NCI-H1092 treated with DMSO at 0.1 percent for 48 hours (cell line): ENCODE measurements around the gene CXCL13.
A peak's percentile ranks its signal among the peaks of the same experiment; 100 is the strongest.
"Not testable (repeated sequence)": the region's sequence is repeated elsewhere in the genome, so short reads cannot be mapped to it uniquely, and the experiment has no call there.

ENCODE experiments used
- DNase-seq: peaks from one replicate; lab custom pipeline; 2025; lab: John Stamatoyannopoulos, UW

The CXCL13 gene

DNA sequence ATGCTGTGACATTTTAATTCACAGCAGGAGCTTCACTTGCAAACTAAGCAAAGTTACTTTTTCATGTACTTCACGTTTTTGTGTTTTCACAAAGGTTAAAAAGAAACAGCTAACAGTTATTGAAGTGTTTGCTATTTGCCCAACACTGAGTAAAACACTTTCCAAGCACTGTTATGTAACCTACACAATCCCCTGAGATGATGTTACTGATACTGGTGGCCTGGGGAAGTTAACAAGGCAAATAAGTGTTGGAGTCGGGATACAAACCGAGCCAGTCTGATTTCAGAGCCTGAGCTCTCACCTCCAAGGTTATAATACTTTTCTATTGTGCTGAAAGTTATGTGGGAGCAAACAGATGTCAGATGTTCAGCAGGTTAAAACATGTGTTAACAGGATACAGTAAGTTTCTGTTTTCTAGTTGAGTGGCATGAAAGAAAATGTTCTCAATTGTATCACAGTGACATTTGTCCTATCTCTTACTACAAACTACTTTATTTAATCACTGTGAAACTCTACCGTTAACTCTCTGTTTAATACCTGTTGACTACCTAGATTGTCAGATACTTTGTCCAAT, 3.9 kb upstream of the CXCL13 start:
- DNase-seq: no peak

GRCh38 chr4:77613267-77613666, 7.6 kb downstream of the CXCL13 start:
- DNase-seq: no peak

GRCh38 chr4:77615153-77615552, 9.5 kb downstream of the CXCL13 start:
- DNase-seq: no peak

DNA sequence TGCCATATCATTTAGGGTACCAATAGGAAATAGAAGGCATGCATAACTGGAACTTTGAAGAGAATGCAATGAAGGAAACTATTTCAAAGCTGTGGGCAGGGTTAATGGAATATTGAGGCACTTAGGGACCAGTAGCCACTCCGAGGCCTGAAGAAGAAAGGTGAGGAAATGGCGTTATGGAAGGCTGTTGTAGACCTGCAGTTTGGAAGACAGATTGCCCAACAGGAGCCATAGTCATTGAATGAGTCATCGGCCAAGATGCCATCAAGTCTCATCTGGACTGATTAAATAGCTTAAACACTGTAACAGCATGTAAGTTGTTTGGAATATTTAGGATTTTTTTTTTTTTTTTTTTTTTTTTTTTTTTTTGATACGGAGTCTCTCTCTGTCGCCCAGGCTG, 11.6 kb downstream of the CXCL13 start:
- no peak for DNase-seq

- DNase-seq: peak; percentile 77
These were observed 13.0 kb downstream of the CXCL13 start for GRCh38 chr4:77618383-77619241.

- no peak for DNase-seq
These were observed 13.8 kb downstream of the CXCL13 start for GRCh38 chr4:77619408-77619807.

- DNase-seq: no peak
These were observed 15.6 kb downstream of the CXCL13 start for GRCh38 chr4:77621254-77621653.

- DNase-seq: no peak
These were observed 17.5 kb downstream of the CXCL13 start for GRCh38 chr4:77623091-77623490.

- no peak for DNase-seq
These were observed 18.6 kb downstream of the CXCL13 start for GRCh38 chr4:77624213-77624612.

- no peak for DNase-seq
These were observed 19.9 kb downstream of the CXCL13 start for GRCh38 chr4:77625485-77625884.

DNA sequence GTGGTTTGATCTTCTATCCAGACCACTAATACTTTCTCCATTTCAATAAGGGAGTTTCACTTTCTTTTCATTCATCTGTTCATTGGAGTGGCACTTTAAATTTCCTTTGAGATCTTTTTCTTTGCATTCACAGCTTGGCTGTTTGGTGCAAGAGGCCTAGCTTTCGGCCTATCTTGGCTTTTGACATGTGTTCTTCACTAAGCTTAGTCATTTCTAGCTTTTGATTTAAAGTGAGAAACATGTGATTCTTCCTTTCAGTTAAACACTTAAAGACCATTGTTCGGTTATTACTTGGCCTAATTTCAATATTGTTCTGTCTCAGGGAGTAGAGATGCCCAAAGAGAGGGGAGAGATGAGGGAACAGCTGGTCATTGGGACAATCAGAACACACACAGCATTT, 24.3 kb downstream of the CXCL13 start:
- no peak for DNase-seq

GRCh38 chr4:77631276-77631675, 25.7 kb downstream of the CXCL13 start:
- no peak for DNase-seq

GRCh38 chr4:77634132-77634785, 28.6 kb downstream of the CXCL13 start:
- DNase-seq: no peak

DNA sequence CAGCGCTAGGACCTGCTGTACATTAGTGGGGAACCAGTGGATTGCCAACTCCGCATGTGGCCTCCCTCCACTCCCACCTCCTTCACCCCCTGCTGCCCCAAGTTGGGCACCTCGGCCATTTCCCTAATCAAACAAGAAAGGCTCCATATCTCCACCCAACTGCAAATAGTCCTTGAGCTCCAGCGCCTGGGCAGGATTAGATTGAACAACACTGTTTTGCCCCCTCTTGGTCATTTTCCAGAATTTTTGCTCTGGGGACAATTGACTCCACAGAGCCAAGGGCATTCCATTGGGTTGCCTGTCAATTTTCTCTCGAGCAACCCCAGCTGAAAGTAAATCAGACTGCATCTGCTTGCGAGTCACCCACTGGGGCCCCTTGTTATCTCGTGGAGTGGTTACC, 29.6 kb downstream of the CXCL13 start:
- no peak for DNase-seq

DNA sequence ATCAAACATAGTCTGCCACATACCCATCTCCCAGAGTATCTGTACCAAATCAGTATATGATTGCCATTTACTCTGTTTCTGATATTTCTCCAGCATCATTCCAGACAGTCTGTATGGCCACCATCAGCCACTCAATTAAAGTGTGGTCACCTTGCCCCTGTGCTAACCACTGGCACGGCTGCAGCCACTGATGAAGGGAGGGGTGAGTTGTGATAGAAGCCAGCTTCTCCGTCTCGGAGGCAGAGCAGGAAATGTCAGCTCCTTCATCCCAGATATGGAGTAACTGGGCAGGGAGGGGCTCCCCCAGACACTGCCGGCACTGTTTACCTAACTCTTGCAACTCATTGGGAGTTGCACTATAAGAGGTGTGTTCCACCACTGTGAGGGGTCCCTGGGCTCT, 30.3 kb downstream of the CXCL13 start:
- no peak for DNase-seq

DNA sequence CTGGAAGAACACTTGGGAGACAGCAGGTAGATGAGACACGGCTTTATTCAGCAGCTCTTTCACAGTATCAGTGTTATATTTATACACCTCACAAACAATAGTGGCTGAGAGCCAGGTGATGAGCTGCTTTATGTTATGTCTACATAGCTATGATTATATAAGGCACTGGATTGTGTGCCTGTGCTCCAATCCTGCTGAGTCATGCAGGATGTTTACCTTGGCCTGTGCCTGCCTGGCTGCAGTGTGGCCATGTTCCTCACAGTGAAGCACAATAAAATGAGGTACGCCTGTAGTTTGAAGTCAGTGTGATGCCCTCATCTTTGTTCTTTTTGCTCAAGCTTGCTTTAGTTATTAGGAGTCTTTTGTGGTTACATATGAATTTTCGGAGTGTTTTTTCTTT, 31.3 kb downstream of the CXCL13 start:
- DNase-seq: no peak

DNA sequence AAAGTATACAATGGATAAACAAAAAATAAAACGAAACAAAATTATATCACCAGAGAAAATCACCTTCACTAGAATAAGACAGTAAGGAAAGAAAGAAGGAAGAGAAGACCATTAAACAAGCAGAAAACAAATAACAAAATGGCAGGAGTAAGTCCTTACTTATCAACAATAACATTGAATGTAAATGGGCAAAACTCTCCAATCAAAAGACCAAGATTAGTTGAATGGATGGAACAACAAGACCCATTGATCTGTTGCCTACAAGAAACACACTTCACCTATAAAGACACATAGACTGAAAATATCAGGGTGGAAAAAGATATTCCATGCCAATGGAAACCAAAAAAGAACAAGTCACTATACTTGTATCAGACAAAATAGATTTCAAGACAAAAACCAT, 38.4 kb downstream of the CXCL13 start:
- not testable (repeated sequence) for DNase-seq

- no peak for DNase-seq
These were observed 45.2 kb downstream of the CXCL13 start for GRCh38 chr4:77650787-77651186.

- DNase-seq: no peak
These were observed 46.2 kb downstream of the CXCL13 start for GRCh38 chr4:77651820-77652219.

- DNase-seq: no peak
These were observed 46.7 kb downstream of the CXCL13 start for GRCh38 chr4:77652237-77652897.

DNA sequence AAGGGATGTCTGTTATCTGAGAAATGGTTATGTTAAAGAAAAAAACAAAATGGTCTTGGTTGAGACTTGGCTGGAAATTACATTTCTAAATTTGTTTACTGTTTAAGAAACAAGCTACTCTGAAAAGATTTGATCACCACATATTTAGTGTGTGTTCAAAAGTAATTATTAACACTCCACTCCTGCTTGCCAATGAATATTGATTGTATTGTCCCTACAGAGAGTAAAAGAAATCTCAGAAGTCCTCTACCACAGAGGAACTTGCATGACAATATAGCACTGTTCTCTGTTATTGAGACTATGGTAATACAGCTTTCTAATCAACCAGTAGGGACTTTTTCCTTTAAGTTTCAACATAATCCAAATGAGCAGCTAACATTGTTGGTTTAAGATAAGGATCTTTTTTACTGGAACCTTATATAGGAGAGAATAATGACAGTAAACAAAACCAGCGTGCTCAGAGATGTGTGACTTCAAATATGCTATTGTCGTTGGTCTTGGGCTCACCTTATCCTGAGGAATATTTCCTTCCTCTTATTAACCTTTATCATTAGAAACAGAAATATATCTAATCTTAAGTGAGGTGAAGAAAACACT, 47.6 kb downstream of the CXCL13 start:
- DNase-seq: no peak

- DNase-seq: not testable (repeated sequence)
These were observed 54.7 kb downstream of the CXCL13 start for GRCh38 chr4:77660318-77660717.
